ENCODE results near the gene CLEC2B.

The CLEC2B gene

GRCh38 chr12:9829483-9829882 lies 39.7 kb downstream of the CLEC2B start:
- no peak for DNase-seq (ENCODE audit: insufficient read length, low spot score)
- FAIRE-seq: no peak
- no peak for TF ChIP-seq CTCF (IDR thresholded peaks at IDR 0.05; ENCODE audit: insufficient read depth, missing control alignments)

GRCh38 chr12:9827209-9827888 lies 41.8 kb downstream of the CLEC2B start, which contains the start of gene KLRF1:
Gene KLRF1, plus strand, starts transcription at chr12:9827481. Its CDS starts 64 bp downstream, at chr12:9827545.
- FAIRE-seq (no peak), DNase-seq (ENCODE audit: insufficient read length, low spot score) (no peak)
- no peak for TF ChIP-seq CTCF (IDR thresholded peaks at IDR 0.05; ENCODE audit: insufficient read depth, missing control alignments)

GRCh38 chr12:9820281-9820930 lies 48.7 kb downstream of the CLEC2B start:
- DNase-seq (ENCODE audit: insufficient read length, low spot score) (no peak), FAIRE-seq (no peak)
- TF ChIP-seq CTCF (IDR thresholded peaks at IDR 0.05; ENCODE audit: insufficient read depth, missing control alignments): no peak

GRCh38 chr12:9813821-9814798 lies 55.0 kb downstream of the CLEC2B start:
- no peak for FAIRE-seq
- no peak for DNase-seq (ENCODE audit: insufficient read length, low spot score)
- peak; percentile 84 for TF ChIP-seq CTCF (IDR thresholded peaks at IDR 0.05; ENCODE audit: insufficient read depth, missing control alignments)

GRCh38 chr12:9811621-9812020 lies 57.5 kb downstream of the CLEC2B start:
- FAIRE-seq (no peak), DNase-seq (ENCODE audit: insufficient read length, low spot score) (no peak)
- no peak for TF ChIP-seq CTCF (IDR thresholded peaks at IDR 0.05; ENCODE audit: insufficient read depth, missing control alignments)

GRCh38 chr12:9810671-9811070 lies 58.5 kb downstream of the CLEC2B start:
- DNase-seq (ENCODE audit: insufficient read length, low spot score) (no peak), FAIRE-seq (no peak)
- no peak for TF ChIP-seq CTCF (IDR thresholded peaks at IDR 0.05; ENCODE audit: insufficient read depth, missing control alignments)
